ENCODE results near the gene CELA2A. TPM values are rescaled to one million over a fixed set of nuclear protein-coding genes. Genes with fewer than 3 reads are reported as not detected.
"Not testable (repeated sequence)": the region's sequence is repeated elsewhere in the genome, so short reads cannot be mapped to it uniquely, and the experiment has no call there.

Gene CELA2A
- total and polyA plus RNA-seq, 2 donors (not counting 1 experiment from before 2014, with no cell fraction given): not detected

DNA sequence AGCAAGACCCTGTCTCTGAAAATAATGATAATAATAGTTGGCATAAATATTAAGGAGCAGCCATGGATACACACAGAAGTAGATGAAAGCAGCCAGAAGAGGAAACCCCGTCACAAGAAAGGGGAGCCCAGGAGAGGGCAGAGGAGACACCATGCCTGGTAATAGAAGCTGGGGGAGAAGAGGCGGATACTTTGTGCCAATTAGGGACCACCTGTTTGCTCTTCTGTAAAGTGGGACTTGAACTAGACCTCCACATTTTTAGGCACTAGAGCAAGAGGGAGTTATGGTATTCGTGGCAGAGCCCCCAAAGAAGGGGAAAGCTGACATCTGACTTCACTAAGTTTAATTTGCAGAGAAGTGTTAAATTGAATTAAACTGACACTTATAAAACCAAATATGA, 31.8 kb downstream of the CELA2A start:
- no peak overlapping the region for H3K27ac ChIP-seq (ENCODE audit: insufficient read depth, low read length)
- no peak for TF ChIP-seq EZH2 (IDR thresholded peaks at IDR 0.05; ENCODE audit: low read length, missing control alignments)
- TF ChIP-seq, protein P1, sequence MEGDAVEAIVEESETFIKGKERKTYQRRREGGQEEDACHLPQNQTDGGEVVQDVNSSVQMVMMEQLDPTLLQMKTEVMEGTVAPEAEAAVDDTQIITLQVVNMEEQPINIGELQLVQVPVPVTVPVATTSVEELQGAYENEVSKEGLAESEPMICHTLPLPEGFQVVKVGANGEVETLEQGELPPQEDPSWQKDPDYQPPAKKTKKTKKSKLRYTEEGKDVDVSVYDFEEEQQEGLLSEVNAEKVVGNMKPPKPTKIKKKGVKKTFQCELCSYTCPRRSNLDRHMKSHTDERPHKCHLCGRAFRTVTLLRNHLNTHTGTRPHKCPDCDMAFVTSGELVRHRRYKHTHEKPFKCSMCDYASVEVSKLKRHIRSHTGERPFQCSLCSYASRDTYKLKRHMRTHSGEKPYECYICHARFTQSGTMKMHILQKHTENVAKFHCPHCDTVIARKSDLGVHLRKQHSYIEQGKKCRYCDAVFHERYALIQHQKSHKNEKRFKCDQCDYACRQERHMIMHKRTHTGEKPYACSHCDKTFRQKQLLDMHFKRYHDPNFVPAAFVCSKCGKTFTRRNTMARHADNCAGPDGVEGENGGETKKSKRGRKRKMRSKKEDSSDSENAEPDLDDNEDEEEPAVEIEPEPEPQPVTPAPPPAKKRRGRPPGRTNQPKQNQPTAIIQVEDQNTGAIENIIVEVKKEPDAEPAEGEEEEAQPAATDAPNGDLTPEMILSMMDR (conservative IDR thresholded peaks at IDR 0.05 in 1 of 2, IDR thresholded peaks at IDR 0.05 in 1 of 2; ENCODE audit: low read depth in 1 of 2, low read length in 2 of 2): no peak
- H3K36me3 ChIP-seq (ENCODE audit: control insufficient read depth, insufficient read depth, low read length): no peaks in the 10 kb centered on the region
- H3K9me3 ChIP-seq (ENCODE audit: control insufficient read depth, insufficient read depth, low read depth, low read length): no peaks in the 10 kb centered on the region
- no peaks in the 10 kb centered on the region for H4K20me1 ChIP-seq (ENCODE audit: control insufficient read depth, extremely low read depth, insufficient read depth, low read length)
- no peak for DNase-seq (ENCODE audit: low read depth in 2 of 2)
- H3K9ac ChIP-seq (ENCODE audit: insufficient read depth, low read length): no peak overlapping the region
- H3K4me3 ChIP-seq (replicated peaks in 1 of 4; ENCODE audit: control extremely low read depth in 1 of 4, insufficient read depth in 1 of 4, low read depth in 3 of 4, low read length in 4 of 4): no peak overlapping the region
- H3K27me3 ChIP-seq (ENCODE audit: control insufficient read depth, insufficient read depth, low read length): no peaks in the 10 kb centered on the region
- H3K79me2 ChIP-seq (ENCODE audit: control insufficient read depth, insufficient read depth, low read length): no peaks in the 10 kb centered on the region
- no peak overlapping the region for H3K4me2 ChIP-seq (ENCODE audit: extremely low read depth, insufficient read depth, low read length)
- H3K4me1 ChIP-seq (ENCODE audit: control insufficient read depth, extremely low read depth, insufficient read depth, low read length): no peaks in the 10 kb centered on the region
- no peak overlapping the region for H2AFZ ChIP-seq (ENCODE audit: low read length)

DNA sequence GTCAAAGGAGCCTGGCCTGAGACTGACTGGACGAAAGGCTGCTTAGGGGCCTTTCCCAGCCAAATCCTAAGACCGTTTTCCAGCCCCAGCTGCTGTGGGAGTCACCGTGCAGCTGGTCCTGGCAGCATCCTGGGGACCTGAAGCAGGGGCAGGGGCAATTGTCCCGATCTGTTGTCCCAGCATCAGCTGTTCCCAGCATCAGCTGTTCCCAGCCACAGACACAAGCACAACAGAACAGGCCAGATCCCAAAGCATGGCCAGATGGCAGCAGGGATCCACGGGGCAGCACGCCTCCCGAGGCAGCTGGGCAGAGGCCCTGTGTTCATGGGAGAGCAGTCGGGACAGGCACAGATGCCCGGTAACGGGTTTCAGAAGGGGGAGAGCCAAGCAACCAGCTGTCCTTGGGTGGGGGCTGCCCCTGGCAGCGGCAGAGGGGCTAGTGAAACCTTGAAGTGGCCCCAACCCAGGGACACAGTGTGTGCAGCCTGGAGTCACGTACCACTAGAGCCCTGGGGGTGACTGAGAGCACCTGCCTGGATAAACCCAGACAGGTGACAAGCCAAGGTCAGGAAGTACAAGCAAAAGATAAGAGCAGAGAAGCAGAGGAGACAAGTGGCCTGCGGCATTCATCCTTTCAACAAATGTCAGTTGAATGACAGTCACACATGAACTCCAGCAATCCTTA, 32.7 kb downstream of the CELA2A start:
- H3K4me2 ChIP-seq (ENCODE audit: extremely low read depth, insufficient read depth, low read length): no peak overlapping the region
- no peak overlapping the region for H2AFZ ChIP-seq (ENCODE audit: low read length)
- H3K27me3 ChIP-seq (ENCODE audit: control insufficient read depth, insufficient read depth, low read length): no peaks in the 10 kb centered on the region
- H3K9ac ChIP-seq (ENCODE audit: insufficient read depth, low read length): no peak overlapping the region
- H4K20me1 ChIP-seq (ENCODE audit: control insufficient read depth, extremely low read depth, insufficient read depth, low read length): no peaks in the 10 kb centered on the region
- H3K4me1 ChIP-seq (ENCODE audit: control insufficient read depth, extremely low read depth, insufficient read depth, low read length): no peaks in the 10 kb centered on the region
- H3K27ac ChIP-seq (ENCODE audit: insufficient read depth, low read length): no peak overlapping the region
- no peak overlapping the region for H3K4me3 ChIP-seq (replicated peaks in 1 of 4; ENCODE audit: control extremely low read depth in 1 of 4, insufficient read depth in 1 of 4, low read depth in 3 of 4, low read length in 4 of 4)
- no peaks in the 10 kb centered on the region for H3K36me3 ChIP-seq (ENCODE audit: control insufficient read depth, insufficient read depth, low read length)
- H3K9me3 ChIP-seq (ENCODE audit: control insufficient read depth, insufficient read depth, low read depth, low read length): no peaks in the 10 kb centered on the region
- DNase-seq (ENCODE audit: low read depth in 2 of 2): no peak
- no peak for TF ChIP-seq EZH2 (IDR thresholded peaks at IDR 0.05; ENCODE audit: low read length, missing control alignments)
- TF ChIP-seq, protein P1 (conservative IDR thresholded peaks at IDR 0.05 in 1 of 2, IDR thresholded peaks at IDR 0.05 in 1 of 2; ENCODE audit: low read depth in 1 of 2, low read length in 2 of 2): no peak
- H3K79me2 ChIP-seq (ENCODE audit: control insufficient read depth, insufficient read depth, low read length): no peaks in the 10 kb centered on the region

DNA sequence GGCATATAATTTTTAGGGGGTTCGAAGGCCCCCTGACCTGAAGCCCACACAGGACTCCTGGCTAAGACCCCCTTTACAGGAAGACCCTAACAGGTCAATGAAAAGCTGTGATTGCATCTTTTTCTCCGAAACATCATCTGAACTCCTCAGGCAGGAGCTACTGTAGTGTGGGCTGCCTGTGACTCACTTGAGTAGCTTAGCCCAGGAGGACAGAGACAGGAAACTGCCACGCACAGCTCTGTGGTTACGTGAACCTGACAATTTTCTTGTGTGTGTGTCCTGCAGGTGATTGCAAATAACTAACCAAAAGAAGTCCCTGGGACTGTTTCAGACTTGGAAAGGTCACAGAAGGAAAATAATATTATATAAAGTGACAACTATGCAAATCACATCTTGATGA, 34.5 kb downstream of the CELA2A start:
- peak in 1 of 2 donors; percentile 52 for DNase-seq (ENCODE audit: low read depth in 2 of 2)
- H3K79me2 ChIP-seq (ENCODE audit: control insufficient read depth, insufficient read depth, low read length); H3K27me3 ChIP-seq (ENCODE audit: control insufficient read depth, insufficient read depth, low read length); H3K9me3 ChIP-seq (ENCODE audit: control insufficient read depth, insufficient read depth, low read depth, low read length); H3K4me1 ChIP-seq (ENCODE audit: control insufficient read depth, extremely low read depth, insufficient read depth, low read length); H3K4me2 ChIP-seq (ENCODE audit: extremely low read depth, insufficient read depth, low read length); H2AFZ ChIP-seq (ENCODE audit: low read length); H3K9ac ChIP-seq (ENCODE audit: insufficient read depth, low read length); H3K27ac ChIP-seq (ENCODE audit: insufficient read depth, low read length); H3K4me3 ChIP-seq (replicated peaks in 1 of 4; ENCODE audit: control extremely low read depth in 1 of 4, insufficient read depth in 1 of 4, low read depth in 3 of 4, low read length in 4 of 4); H4K20me1 ChIP-seq (ENCODE audit: control insufficient read depth, extremely low read depth, insufficient read depth, low read length); H3K36me3 ChIP-seq (ENCODE audit: control insufficient read depth, insufficient read depth, low read length): not testable (repeated sequence)
